ENCODE results near the gene UBD.

DNA sequence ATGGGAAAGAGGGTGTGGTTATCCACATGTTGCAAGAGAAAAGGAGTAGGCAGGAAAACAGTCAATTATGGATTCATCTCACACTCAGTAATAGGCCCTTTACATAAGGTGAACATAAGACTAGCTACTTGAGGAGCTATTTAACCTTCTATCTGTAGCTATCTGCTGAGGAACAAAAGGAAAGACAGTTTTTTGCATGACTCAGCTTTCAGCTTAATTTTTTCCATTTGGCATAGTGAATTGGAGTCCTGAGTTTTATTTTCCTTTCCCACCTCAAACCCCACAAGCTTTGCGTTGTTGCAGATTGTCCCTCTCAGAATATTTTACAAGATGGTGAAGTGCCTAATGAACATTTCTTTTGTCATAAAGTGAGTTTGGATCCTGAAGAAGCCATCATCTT is 32.4 kb downstream of the UBD start:
- TF ChIP-seq, protein P1, sequence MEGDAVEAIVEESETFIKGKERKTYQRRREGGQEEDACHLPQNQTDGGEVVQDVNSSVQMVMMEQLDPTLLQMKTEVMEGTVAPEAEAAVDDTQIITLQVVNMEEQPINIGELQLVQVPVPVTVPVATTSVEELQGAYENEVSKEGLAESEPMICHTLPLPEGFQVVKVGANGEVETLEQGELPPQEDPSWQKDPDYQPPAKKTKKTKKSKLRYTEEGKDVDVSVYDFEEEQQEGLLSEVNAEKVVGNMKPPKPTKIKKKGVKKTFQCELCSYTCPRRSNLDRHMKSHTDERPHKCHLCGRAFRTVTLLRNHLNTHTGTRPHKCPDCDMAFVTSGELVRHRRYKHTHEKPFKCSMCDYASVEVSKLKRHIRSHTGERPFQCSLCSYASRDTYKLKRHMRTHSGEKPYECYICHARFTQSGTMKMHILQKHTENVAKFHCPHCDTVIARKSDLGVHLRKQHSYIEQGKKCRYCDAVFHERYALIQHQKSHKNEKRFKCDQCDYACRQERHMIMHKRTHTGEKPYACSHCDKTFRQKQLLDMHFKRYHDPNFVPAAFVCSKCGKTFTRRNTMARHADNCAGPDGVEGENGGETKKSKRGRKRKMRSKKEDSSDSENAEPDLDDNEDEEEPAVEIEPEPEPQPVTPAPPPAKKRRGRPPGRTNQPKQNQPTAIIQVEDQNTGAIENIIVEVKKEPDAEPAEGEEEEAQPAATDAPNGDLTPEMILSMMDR (IDR thresholded peaks at IDR 0.05), result no peak
- TF ChIP-seq POLR2A (IDR thresholded peaks at IDR 0.05), result no peak
- no peak for TF ChIP-seq EP300 (IDR thresholded peaks at IDR 0.05)

Data from ovary (tissue), 3 donors.